HG02938 (cell line): Measurements from ENCODE around the gene TMEM88.

Experiments used
- ATAC-seq: cut with Tn5 transposase; IDR thresholded peaks from one replicate; pipeline ENCODE4 v1.9.1; 2021; ENCODE audit warnings: mild to moderate bottlenecking, moderate library complexity; ENCODE audit not compliant: unreplicated experiment

The TMEM88 gene

DNA sequence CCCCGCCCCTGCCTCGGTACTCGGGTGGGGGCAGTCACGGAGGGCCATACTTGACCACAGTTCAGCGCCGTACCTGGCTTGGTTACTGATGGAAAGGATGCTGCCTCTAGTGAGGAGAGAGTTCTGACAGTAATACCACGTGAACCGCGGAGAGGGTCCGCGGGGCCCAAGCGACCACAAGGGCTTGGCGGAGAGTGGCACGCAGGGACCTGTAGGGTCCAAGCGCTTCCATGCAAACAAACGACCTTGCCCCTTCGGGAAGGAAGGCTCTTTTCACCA is 11.7 kb upstream of the TMEM88 start:
- no peak for ATAC-seq

DNA sequence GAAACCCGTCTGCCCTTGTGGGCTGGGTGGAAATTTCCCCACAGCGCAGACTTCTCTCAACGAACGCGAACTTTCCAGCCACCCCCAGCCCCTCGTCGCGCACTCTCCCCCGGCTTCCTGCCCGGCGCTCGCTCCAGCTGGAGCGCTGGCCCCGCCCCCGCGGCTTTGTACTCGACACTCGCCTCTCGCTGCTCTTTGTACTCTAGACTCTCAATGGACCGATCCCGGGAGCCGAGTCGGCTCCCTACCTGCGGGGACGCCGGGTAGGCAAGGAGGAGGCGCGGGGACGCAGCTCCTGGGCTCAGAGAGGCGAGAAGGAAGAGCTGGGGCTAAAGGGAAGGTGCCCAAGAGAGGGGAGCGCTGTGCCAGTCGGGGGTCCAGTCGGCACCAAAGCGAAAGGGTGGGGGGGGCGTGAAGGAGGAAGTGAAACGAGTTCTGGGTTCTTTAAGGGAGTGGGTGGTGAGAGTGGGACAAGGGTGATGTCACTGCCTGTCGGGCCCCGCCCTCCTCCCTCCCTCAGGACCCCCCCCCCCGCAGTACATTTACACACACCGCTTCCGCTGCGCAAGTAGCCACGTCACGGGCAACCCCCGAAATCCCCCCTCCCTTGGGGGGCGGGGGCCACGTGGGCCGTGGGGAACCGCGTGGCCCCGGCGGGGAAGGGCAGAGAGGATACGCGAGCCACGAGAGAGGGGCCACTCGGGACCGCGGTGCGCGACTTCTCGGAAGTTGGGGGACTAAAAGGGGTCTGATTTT is 11.2 kb upstream of the TMEM88 start:
- no peak for ATAC-seq

DNA sequence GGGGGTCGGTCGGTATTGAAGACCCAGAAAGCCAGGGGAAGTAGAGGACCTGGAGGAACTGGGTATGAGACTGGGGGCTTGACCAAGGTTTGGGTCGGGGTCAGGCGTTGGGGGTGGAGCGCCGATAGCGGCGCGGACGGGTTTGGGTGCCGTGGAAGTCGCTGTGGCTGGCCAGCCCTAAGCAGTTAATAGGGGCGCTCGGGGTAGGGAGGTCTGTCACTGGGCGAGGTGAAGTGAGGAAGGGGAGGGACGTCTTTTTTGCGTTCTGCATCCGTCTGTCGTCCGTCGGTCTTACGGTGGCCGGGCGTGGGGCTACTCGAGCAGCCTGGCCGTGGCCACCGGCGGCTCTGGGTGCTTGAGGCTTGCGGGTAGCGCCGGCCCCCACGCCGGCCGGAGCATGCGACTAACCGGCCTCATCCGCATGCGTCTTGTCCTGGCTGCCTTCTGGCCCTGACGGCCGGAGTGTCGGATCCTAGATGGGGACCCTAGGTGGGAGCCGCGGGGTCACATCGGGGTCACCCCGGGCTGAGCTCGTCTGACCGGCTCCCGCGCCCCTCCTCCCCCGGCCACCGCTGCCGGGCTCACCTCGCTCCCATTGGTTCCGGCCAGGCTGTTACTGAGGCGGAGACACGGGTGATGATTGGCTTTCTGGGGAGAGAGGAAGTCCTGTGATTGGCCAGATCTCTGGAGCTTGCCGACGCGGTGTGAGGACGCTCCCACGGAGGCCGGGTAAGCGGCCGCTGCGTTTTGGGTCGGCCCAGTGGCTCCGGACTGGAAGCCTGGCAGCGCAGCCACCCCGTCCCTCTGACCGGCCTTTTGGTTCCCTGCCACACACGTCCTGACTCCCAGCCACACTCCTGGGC is 10.3 kb upstream of the TMEM88 start:
- ATAC-seq = peak; percentile 42

DNA sequence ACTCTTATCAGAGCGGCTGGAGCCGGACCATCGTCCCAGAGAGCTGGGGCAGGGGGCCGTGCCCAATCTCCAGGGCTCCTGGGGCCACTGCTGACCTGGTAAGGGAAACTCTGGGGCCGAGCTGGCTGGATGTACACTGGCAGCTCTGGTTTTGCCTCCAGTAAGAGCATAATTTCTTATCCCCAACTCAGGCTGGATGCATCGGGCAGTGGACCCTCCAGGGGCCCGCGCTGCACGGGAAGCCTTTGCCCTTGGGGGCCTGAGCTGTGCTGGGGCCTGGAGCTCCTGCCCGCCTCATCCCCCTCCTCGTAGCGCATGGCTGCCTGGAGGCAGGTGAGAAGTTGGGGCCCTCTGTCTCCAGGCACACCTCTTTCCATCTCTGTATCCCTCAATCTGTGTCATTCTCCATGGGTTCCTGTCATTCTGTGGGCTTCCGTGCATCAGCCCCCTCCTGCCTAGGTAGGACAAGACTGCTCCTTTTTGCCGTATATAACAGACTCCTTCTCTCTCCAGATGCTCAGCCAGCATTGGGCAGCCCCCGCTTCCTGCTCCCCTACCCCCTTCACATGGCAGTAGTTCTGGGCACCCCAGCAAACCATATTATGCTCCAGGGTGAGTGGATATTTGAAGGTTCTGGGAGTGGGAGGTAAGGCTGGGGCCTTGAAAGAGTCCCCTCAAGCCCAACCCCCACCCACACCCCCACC is 9.4 kb upstream of the TMEM88 start:
- ATAC-seq = no peak

DNA sequence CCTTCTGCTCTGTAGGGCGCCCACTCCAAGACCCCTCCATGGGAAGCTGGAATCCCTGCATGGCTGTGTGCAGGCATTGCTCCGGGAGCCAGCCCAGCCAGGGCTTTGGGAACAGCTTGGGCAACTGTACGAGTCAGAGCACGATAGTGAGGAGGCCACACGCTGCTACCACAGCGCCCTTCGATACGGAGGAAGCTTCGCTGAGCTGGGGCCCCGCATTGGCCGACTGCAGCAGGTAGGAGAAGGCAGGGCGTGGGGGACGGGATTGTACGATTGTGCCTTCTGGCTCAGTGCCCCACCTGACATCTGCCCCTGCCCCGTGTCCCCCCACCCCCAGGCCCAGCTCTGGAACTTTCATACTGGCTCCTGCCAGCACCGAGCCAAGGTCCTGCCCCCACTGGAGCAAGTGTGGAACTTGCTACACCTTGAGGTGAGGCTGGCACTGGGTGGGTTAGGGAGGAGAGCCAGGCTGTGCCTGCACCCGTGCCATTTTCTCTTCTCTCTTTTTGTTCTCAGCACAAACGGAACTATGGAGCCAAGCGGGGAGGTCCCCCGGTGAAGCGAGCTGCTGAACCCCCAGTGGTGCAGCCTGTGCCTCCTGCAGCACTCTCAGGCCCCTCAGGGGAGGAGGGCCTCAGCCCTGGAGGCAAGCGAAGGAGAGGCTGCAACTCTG is 8.7 kb upstream of the TMEM88 start:
- ATAC-seq = no peak

DNA sequence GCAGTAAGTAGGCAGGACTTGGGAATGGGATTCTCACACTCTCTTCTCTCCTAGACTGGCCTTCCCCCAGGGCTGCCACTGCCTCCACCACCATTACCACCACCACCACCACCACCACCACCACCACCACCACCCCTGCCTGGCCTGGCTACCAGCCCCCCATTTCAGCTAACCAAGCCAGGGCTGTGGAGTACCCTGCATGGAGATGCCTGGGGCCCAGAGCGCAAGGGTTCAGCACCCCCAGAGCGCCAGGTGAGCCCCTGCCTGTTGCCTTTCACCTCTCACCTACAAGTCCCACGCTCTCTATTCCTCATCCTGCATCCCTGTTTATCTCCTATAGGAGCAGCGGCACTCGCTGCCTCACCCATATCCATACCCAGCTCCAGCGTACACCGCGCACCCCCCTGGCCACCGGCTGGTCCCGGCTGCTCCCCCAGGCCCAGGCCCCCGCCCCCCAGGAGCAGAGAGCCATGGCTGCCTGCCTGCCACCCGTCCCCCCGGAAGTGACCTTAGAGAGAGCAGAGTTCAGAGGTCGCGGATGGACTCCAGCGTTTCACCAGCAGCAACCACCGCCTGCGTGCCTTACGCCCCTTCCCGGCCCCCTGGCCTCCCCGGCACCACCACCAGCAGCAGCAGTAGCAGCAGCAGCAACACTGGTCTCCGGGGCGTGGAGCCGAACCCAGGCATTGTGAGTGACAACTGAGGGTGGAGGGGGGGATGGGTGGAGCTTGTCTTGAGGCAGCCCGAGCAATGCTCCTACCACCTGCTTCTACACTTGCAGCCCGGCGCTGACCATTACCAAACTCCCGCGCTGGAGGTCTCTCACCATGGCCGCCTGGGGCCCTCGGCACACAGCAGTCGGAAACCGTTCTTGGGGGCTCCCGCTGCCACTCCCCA is 7.9 kb upstream of the TMEM88 start:
- ATAC-seq = no peak

DNA sequence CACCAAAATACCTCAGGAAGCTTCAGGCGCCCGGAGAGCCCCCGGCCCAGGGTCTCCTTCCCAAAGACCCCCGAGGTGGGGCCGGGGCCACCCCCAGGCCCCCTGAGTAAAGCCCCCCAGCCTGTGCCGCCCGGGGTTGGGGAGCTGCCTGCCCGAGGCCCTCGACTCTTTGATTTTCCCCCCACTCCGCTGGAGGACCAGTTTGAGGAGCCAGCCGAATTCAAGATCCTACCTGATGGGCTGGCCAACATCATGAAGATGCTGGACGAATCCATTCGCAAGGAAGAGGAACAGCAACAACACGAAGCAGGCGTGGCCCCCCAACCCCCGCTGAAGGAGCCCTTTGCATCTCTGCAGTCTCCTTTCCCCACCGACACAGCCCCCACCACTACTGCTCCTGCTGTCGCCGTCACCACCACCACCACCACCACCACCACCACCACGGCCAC is 6.7 kb upstream of the TMEM88 start:
- no peak for ATAC-seq

DNA sequence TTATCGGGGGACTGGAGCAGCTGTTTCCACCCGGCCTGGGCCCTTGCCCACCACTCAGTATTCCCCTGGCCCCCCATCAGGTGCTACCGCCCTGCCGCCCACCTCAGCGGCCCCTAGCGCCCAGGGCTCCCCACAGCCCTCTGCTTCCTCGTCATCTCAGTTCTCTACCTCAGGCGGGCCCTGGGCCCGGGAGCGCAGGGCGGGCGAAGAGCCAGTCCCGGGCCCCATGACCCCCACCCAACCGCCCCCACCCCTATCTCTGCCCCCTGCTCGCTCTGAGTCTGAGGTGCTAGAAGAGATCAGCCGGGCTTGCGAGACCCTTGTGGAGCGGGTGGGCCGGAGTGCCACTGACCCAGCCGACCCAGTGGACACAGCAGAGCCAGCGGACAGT is 6.1 kb upstream of the TMEM88 start:
- no peak for ATAC-seq

DNA sequence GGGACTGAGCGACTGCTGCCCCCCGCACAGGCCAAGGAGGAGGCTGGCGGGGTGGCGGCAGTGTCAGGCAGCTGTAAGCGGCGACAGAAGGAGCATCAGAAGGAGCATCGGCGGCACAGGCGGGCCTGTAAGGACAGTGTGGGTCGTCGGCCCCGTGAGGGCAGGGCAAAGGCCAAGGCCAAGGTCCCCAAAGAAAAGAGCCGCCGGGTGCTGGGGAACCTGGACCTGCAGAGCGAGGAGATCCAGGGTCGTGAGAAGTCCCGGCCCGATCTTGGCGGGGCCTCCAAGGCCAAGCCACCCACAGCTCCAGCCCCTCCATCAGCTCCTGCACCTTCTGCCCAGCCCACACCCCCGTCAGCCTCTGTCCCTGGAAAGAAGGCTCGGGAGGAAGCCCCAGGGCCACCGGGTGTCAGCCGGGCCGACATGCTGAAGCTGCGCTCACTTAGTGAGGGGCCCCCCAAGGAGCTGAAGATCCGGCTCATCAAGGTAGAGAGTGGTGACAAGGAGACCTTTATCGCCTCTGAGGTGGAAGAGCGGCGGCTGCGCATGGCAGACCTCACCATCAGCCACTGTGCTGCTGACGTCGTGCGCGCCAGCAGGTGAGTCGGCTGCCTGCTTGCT is 5.6 kb upstream of the TMEM88 start:
- ATAC-seq = no peak

DNA sequence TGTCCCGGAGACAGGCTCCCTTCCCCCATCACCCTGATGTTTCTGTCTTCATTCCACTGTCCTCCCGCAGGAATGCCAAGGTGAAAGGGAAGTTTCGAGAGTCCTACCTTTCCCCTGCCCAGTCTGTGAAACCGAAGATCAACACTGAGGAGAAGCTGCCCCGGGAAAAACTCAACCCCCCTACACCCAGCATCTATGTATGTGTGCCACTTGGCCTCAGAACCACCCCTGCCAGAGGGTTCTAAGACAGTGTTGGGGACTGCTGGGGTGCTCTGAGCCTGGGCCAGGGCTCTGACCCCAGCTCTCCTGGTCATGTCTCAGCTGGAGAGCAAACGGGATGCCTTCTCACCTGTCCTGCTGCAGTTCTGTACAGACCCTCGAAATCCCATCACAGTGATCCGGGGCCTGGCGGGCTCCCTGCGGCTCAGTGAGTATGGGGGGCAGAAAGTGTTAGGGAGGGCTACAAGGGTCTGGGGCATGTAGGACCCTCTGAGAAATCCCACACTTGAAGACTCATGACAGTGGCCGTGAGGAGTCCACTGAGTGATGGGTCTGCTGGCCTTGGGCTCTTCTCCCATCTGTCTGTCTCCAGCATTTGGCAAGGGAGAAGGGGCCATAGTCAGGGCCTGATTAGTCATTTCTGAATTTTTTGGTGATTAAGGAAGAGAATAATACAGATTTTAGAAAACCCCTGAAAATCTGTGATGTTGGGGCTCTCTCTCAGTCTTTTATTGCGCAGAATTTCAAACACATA is 4.9 kb upstream of the TMEM88 start:
- ATAC-seq = no peak

DNA sequence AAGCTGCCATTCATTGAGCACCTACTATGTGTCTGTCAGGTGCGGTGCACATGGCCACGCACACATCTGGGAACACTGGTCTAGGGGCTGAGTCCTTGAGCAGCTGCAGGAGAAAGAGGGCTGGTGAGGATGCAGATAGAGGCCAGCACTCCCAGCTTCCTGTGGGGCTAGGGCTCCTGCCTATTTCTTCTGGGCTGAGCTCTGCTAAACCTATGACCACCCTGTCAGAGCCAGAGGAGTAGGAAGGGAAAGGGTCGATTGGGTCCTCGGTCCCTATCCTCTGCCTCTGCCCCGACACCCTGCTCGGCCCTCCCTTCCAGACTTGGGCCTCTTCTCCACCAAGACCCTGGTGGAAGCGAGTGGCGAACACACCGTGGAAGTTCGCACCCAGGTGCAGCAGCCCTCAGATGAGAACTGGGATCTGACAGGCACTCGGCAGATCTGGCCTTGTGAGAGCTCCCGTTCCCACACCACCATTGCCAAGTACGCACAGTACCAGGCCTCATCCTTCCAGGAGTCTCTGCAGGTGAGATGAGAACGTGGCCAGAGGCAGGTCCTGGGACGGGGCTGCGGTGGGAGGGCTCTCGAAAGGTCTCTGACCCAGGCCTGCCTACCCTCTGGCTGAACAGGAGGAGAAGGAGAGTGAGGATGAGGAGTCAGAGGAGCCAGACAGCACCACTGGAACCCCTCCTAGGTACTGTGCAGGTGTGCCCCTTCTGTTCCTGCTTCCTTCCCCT is 4.0 kb upstream of the TMEM88 start:
- no peak for ATAC-seq

DNA sequence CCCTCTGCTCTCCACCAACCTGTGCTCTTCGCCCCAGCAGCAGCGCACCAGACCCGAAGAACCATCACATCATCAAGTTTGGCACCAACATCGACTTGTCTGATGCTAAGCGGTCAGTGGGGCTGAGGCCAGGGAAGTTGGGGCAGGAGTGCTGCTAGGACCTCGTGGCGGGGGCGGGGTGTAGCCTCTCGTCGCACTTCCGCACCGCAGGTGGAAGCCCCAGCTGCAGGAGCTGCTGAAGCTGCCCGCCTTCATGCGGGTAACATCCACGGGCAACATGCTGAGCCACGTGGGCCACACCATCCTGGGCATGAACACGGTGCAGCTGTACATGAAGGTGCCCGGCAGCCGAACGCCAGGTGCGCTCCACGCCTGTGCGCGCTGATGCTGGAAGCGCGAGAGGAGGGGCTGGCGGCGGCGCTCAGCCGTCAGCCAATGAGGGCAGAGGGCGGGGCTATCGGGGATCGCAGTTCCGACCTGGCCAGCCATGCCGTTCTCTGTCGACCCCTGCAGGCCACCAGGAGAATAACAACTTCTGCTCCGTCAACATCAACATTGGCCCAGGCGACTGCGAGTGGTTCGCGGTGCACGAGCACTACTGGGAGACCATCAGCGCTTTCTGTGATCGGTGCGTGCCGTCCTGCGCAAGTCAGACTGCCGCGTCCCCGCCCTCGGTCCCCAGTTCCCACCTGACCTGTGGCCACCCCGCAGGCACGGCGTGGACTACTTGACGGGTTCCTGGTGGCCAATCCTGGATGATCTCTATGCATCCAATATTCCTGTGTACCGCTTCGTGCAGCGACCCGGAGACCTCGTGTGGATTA is 3.2 kb upstream of the TMEM88 start:
- ATAC-seq = peak; percentile 69

DNA sequence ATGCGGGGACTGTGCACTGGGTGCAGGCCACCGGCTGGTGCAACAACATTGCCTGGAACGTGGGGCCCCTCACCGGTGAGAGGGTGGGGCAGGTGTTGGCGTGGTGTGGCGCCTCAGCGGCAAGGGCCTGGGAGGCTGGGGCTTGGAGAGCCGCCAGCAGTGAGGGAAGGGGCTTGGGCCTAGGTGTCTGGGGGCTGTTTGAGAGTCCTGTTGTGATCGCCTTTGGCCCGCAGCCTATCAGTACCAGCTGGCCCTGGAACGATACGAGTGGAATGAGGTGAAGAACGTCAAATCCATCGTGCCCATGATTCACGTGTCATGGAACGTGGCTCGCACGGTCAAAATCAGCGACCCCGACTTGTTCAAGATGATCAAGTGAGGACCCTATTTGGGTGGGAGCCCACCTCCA is 2.6 kb upstream of the TMEM88 start:
- ATAC-seq = no peak

DNA sequence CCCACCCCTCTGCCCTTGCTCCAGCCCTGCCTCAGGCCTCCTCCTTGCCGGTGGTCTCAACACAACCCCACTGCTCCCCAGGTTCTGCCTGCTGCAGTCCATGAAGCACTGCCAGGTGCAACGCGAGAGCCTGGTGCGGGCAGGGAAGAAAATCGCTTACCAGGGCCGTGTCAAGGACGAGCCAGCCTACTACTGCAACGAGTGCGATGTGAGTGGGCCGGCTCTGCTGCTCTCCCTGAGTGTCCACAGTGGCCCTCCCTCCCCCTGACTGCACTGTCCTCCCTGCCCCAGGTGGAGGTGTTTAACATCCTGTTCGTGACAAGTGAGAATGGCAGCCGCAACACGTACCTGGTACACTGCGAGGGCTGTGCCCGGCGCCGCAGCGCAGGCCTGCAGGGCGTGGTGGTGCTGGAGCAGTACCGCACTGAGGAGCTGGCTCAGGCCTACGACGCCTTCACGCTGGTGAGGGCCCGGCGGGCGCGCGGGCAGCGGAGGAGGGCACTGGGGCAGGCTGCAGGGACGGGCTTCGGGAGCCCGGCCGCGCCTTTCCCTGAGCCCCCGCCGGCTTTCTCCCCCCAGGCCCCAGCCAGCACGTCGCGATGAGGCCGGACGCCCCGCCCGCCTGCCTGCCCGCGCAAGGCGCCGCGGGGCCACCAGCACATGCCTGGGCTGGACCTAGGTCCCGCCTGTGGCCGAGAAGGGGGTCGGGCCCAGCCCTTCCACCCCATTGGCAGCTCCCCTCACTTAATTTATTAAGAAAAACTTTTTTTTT is 1.8 kb upstream of the TMEM88 start:
- ATAC-seq = no peak

DNA sequence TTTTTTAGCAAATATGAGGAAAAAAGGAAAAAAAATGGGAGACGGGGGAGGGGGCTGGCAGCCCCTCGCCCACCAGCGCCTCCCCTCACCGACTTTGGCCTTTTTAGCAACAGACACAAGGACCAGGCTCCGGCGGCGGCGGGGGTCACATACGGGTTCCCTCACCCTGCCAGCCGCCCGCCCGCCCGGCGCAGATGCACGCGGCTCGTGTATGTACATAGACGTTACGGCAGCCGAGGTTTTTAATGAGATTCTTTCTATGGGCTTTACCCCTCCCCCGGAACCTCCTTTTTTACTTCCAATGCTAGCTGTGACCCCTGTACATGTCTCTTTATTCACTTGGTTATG is 1.2 kb upstream of the TMEM88 start:
- no peak for ATAC-seq

DNA sequence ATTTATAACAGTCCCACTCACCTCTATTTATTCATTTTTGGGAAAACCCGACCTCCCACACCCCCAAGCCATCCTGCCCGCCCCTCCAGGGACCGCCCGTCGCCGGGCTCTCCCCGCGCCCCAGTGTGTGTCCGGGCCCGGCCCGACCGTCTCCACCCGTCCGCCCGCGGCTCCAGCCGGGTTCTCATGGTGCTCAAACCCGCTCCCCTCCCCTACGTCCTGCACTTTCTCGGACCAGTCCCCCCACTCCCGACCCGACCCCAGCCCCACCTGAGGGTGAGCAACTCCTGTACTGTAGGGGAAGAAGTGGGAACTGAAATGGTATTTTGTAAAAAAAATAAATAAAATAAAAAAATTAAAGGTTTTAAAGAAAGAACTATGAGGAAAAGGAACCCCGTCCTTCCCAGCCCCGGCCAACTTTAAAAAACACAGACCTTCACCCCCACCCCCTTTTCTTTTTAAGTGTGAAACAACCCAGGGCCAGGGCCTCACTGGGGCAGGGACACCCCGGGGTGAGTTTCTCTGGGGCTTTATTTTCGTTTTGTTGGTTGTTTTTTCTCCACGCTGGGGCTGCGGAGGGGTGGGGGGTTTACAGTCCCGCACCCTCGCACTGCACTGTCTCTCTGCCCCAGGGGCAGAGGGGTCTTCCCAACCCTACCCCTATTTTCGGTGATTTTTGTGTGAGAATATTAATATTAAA is 638 bp upstream of the TMEM88 start:
- no peak for ATAC-seq
